Panc1 (cell line): ENCODE results near the gene COL10A1. TPM values are rescaled to one million over a fixed set of nuclear protein-coding genes. Genes with fewer than 3 reads are reported as not detected.
A peak's percentile ranks its signal among the peaks of the same experiment; 100 is the strongest.

Source experiments
- ATAC-seq: fragments of 200-7000 bp; cut with Tn5 transposase; 2 replicates; pipeline ENCODE4 v1.9.1; 2020; ENCODE audit warnings: mild to moderate bottlenecking, moderate library complexity
- BruUV-seq: library from RNA; stranded (reverse); fragments of 400-500 nt; replicated peaks from 2 replicates; lab custom pipeline; 2021; lab: Mats Ljungman, UMichigan
- CTCF ChIA-PET: fragments of 300-600 bp; sonication (Branson Sonifier 250); formaldehyde crosslinking; loops from one replicate; lab custom pipeline; 2022; ENCODE audit warnings: antibody characterized with exemption; lab: Charles Lee
- POLR2A ChIA-PET: fragments of 300-600 bp; sonication (Branson Sonifier 250); formaldehyde crosslinking; loops from one replicate; lab custom pipeline; 2022; ENCODE audit warnings: antibody characterized with exemption; lab: Charles Lee
- DNase-seq: peaks from one replicate; pipeline ENCODE4 v3.0.0-alpha.2; 2010; ENCODE audit warnings: low read depth, low spot score
- H3K27ac ChIP-seq: 2 replicates; pipeline ENCODE4 v1.5.1; 2011; ENCODE audit warnings: mild to moderate bottlenecking, low read length, inconsistent platforms
- H3K27me3 ChIP-seq: fragments of 200-500 bp; sonication (Bioruptor generic); 2 replicates; pipeline ENCODE4 v1.6.0; 2014; ENCODE audit warnings: low read length, inconsistent platforms; ENCODE audit not compliant: control insufficient read depth, insufficient read depth
- H3K36me3 ChIP-seq: fragments of 200-500 bp; sonication (Bioruptor generic); 2 replicates; pipeline ENCODE4 v1.5.1; 2014; ENCODE audit warnings: inconsistent platforms, mild to moderate bottlenecking, low read length, moderate library complexity; ENCODE audit not compliant: control insufficient read depth, insufficient read depth
- H3K4me1 ChIP-seq: 2 replicates; pipeline ENCODE4 v1.5.1; 2011; ENCODE audit warnings: inconsistent platforms, mild to moderate bottlenecking, low read length, moderate library complexity; ENCODE audit not compliant: control insufficient read depth, insufficient read depth
- H3K4me3 ChIP-seq, 2 experiments: 2 replicates each; pipeline ENCODE4 v1.5.1; 2011 to 2012; ENCODE audit warnings: low read depth in 2 of 2, low read length in 2 of 2, mild to moderate bottlenecking in 2 of 2, inconsistent platforms in 1 of 2, moderate library complexity in 1 of 2
- H3K9me3 ChIP-seq: fragments of 200-500 bp; sonication (Bioruptor generic); 2 replicates; pipeline ENCODE4 v1.5.1; 2014; ENCODE audit warnings: low read depth, mild to moderate bottlenecking, inconsistent platforms, low read length, moderate library complexity; ENCODE audit not compliant: control insufficient read depth, insufficient read depth
- POLR2AphosphoS5 ChIP-seq: IDR thresholded peaks from 2 replicates; pipeline ENCODE4 v1.6.1; 2012; ENCODE audit warnings: mild to moderate bottlenecking, low read depth, low read length, moderate library complexity
- SIN3A ChIP-seq: IDR thresholded peaks from 2 replicates; pipeline ENCODE4 v1.6.1; 2012; ENCODE audit warnings: low read depth, mild to moderate bottlenecking, low read length, moderate library complexity, borderline replicate concordance; ENCODE audit not compliant: insufficient read depth
- TCF7L2 ChIP-seq: IDR thresholded peaks from 2 replicates; pipeline ENCODE4 v1.6.1; 2011; ENCODE audit warnings: mild to moderate bottlenecking, low read depth, low read length, inconsistent platforms
- in situ Hi-C: cut with HindIII; loops from 2 replicates; pipeline ENCODE4 v1.10.0; 2016; ENCODE audit warnings: low sequenced_read_pairs, low pct_unique_long_range_greater_than_20kb
- intact Hi-C: fragments of 100-400 bp; cut with micrococcal nuclease; formaldehyde crosslinking; loops from one replicate; pipeline ENCODE4 v1.10.0; 2022; ENCODE audit not compliant: unreplicated experiment
- total RNA-seq: library from RNA; stranded (reverse); gene quantifications from one replicate; pipeline ENCODE4 v1.2.1, GENCODE V29; 2021; ENCODE audit not compliant: unreplicated experiment
- TF ChIP-seq, protein P1 (sequence below), 2 experiments: IDR thresholded peaks; 2 replicates each; pipeline ENCODE4 v1.6.1; 2011 to 2012; ENCODE audit warnings: low read depth in 2 of 2, control low read depth in 1 of 2, low read length in 1 of 2, mild to moderate bottlenecking in 1 of 2, moderate library complexity in 1 of 2; ENCODE audit not compliant: insufficient read depth in 1 of 2
- TF ChIP-seq, protein P2 (sequence below): fragments of 450-650 bp; IDR thresholded peaks from 2 replicates; pipeline ENCODE4 v1.5.1; 2017; ENCODE audit warnings: mild to moderate bottlenecking

COL10A1 gene
- total RNA-seq, 1 experiment from 2014 or later = not detected

DNA sequence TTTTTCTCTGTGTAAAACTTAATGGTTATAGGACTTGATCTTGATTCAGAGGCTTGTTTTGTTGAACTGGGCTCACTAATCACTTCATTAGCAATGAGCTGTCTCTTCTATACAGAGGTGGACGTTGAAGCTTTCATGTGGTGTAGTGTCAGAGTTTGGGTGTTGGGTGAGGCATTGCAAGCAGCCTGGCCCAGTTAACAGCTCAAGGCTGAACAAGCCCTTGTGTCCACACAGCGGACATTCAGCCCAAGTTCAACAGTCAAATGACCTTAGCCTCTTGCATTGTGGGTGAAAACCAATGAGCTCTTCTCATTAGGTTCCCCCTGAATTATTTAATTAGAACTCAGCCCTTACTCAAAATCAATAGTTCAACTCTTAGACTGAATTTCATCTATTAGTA is 12.5 kb downstream of the COL10A1 start:
- no peak overlapping the region for H3K4me3 ChIP-seq
- TF ChIP-seq TCF7L2 (no peak), POLR2AphosphoS5 (no peak), SIN3A (no peak)
- TF ChIP-seq, protein P1, sequence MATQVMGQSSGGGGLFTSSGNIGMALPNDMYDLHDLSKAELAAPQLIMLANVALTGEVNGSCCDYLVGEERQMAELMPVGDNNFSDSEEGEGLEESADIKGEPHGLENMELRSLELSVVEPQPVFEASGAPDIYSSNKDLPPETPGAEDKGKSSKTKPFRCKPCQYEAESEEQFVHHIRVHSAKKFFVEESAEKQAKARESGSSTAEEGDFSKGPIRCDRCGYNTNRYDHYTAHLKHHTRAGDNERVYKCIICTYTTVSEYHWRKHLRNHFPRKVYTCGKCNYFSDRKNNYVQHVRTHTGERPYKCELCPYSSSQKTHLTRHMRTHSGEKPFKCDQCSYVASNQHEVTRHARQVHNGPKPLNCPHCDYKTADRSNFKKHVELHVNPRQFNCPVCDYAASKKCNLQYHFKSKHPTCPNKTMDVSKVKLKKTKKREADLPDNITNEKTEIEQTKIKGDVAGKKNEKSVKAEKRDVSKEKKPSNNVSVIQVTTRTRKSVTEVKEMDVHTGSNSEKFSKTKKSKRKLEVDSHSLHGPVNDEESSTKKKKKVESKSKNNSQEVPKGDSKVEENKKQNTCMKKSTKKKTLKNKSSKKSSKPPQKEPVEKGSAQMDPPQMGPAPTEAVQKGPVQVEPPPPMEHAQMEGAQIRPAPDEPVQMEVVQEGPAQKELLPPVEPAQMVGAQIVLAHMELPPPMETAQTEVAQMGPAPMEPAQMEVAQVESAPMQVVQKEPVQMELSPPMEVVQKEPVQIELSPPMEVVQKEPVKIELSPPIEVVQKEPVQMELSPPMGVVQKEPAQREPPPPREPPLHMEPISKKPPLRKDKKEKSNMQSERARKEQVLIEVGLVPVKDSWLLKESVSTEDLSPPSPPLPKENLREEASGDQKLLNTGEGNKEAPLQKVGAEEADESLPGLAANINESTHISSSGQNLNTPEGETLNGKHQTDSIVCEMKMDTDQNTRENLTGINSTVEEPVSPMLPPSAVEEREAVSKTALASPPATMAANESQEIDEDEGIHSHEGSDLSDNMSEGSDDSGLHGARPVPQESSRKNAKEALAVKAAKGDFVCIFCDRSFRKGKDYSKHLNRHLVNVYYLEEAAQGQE (IDR thresholded peaks at IDR 0.05; ENCODE audit: insufficient read depth in 1 of 2, low read depth in 2 of 2, low read length in 1 of 2) = no peak
- TF ChIP-seq, protein P2, sequence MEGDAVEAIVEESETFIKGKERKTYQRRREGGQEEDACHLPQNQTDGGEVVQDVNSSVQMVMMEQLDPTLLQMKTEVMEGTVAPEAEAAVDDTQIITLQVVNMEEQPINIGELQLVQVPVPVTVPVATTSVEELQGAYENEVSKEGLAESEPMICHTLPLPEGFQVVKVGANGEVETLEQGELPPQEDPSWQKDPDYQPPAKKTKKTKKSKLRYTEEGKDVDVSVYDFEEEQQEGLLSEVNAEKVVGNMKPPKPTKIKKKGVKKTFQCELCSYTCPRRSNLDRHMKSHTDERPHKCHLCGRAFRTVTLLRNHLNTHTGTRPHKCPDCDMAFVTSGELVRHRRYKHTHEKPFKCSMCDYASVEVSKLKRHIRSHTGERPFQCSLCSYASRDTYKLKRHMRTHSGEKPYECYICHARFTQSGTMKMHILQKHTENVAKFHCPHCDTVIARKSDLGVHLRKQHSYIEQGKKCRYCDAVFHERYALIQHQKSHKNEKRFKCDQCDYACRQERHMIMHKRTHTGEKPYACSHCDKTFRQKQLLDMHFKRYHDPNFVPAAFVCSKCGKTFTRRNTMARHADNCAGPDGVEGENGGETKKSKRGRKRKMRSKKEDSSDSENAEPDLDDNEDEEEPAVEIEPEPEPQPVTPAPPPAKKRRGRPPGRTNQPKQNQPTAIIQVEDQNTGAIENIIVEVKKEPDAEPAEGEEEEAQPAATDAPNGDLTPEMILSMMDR = no peak
- peaks cover 43% of the 10 kb centered on the region for H3K36me3 ChIP-seq
- no peak overlapping the region for H3K27ac ChIP-seq
- no peak for DNase-seq
- H3K9me3 ChIP-seq = no peaks in the 10 kb centered on the region
- no peaks in the 10 kb centered on the region for H3K27me3 ChIP-seq
- POLR2A ChIA-PET = no interaction called here
- intact Hi-C loops (no loop called here), in situ Hi-C loops (no loop called here)
- no peaks in the 10 kb centered on the region for H3K4me1 ChIP-seq
- no TSS peak for BruUV-seq
- CTCF ChIA-PET = no interaction called here
- no peak for ATAC-seq

DNA sequence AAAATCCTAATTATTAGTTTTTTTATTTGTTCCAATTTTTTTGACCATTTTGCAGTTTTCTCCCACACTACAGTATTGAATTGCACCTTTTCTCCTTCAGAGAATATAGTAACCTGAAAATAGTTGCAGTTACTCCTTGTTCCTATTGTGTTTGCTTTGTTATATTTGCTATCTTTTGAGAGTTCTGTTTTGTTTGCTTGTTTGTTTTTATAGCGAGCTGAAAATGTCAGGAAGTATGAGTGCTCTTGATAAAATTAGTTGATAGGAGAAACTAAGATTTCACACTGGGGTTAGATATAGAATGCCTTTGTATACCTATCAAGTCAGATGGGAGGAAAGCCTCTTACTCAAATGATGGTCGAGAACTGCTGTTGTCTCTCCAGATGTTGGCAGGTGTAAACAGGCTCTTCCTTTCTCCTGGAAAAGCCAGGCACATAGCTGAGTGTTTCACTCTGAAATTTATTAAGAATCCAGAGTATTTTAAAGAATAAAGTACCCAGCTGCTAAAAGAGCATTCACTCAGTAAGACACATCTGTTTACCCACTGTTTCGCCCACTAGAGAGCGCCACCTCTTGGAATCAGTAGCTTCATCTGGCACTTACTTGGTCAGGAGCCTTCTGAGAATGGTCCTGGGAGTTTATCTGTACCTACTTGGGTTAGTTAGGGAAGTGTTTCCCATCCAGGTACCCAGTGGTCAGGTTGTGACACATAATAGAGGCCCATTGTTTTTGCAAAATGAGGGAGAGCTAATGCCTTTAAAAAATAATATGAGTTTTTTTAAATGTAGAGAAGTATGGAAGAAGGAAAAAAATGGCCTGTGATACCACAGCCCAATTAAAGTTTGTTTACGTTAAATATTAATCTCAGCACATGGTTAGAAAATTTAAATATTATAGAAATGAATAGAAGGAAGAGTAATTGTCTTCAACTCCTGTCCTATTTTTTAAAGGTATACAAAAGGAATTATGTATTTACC is 14.1 kb downstream of the COL10A1 start:
- BruUV-seq = TSS peak; percentile 2
- intact Hi-C loops = no loop called here

More for the DNA sequence above, 14.1 kb downstream of the COL10A1 start:
- ATAC-seq (peak; percentile 84), DNase-seq (no peak)
- no peak overlapping the region for H3K4me3 ChIP-seq
- in situ Hi-C loops = no loop called here
- POLR2A ChIA-PET = no interaction called here
- no peaks in the 10 kb centered on the region for H3K9me3 ChIP-seq
- H3K27me3 ChIP-seq = no peaks in the 10 kb centered on the region
- no peak overlapping the region for H3K27ac ChIP-seq
- H3K4me1 ChIP-seq = no peaks in the 10 kb centered on the region
- CTCF ChIA-PET = interaction anchor here (1.0 to 1.2 kb wide), 2 partner anchors 16 to 101 kb away, joined by 4 to 6 read pairs; no protein-coding TSS in a partner anchor
- TF ChIP-seq, protein P1 (IDR thresholded peaks at IDR 0.05; ENCODE audit: insufficient read depth in 1 of 2, low read depth in 2 of 2, low read length in 1 of 2) = no peak
- TF ChIP-seq SIN3A = no peak
- TF ChIP-seq, protein P2 = peak; percentile 88
- peaks cover 41% of the 10 kb centered on the region for H3K36me3 ChIP-seq
